GM21723 (cell line): ENCODE results near the gene PSMB11.
"Not testable (repeated sequence)": the region's sequence is repeated elsewhere in the genome, so short reads cannot be mapped to it uniquely, and the experiment has no call there.

ENCODE experiments used
- ATAC-seq: cut with Tn5 transposase; IDR thresholded peaks from one replicate; pipeline ENCODE4 v1.9.1; 2021; ENCODE audit warnings: mild to moderate bottlenecking, moderate library complexity; ENCODE audit not compliant: unreplicated experiment

The PSMB11 gene, protein sequence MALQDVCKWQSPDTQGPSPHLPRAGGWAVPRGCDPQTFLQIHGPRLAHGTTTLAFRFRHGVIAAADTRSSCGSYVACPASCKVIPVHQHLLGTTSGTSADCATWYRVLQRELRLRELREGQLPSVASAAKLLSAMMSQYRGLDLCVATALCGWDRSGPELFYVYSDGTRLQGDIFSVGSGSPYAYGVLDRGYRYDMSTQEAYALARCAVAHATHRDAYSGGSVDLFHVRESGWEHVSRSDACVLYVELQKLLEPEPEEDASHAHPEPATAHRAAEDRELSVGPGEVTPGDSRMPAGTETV

DNA sequence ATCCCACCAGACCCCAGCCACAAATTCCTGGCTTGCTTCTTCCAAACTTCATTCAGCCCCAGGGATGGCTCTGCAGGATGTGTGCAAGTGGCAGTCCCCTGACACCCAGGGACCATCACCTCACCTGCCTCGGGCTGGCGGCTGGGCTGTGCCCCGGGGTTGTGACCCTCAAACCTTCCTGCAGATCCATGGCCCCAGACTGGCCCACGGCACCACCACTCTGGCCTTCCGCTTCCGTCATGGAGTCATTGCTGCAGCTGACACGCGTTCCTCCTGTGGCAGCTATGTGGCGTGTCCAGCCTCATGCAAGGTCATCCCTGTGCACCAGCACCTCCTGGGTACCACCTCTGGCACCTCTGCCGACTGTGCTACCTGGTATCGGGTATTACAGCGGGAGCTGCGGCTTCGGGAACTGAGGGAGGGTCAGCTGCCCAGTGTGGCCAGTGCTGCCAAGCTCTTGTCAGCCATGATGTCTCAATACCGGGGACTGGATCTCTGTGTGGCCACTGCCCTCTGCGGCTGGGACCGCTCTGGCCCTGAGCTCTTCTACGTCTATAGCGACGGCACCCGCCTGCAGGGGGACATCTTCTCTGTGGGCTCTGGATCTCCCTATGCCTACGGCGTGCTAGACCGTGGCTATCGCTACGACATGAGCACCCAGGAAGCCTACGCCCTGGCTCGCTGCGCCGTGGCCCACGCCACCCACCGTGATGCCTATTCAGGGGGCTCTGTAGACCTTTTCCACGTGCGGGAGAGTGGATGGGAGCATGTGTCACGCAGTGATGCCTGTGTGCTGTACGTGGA is at the start of gene PSMB11:
Gene PSMB11 (plus strand): TSS at position 51 of the 804 bp plus-strand sequence. CDS start 14 bp downstream, at position 65.
- no peak for ATAC-seq

DNA sequence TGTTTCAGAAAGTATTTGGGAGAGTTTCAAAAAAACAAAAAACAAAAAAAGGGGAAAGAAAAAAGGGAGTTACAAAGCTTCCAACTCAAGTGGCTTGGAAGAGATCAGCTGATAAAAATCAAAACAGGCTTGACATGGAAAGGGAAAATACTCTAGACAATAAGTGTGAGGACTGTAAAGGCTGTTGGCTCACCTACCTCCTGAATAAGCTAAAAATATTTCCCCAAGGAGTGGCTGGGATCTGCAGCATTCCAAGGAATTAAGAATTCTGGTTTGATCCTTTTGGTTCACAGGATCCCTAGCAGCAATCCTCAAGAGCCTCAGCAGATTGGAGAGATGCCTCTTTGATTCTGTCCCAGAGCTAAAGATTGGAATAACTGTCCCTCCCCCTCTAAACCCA is 48.5 kb upstream of the PSMB11 start:
- ATAC-seq = no peak

DNA sequence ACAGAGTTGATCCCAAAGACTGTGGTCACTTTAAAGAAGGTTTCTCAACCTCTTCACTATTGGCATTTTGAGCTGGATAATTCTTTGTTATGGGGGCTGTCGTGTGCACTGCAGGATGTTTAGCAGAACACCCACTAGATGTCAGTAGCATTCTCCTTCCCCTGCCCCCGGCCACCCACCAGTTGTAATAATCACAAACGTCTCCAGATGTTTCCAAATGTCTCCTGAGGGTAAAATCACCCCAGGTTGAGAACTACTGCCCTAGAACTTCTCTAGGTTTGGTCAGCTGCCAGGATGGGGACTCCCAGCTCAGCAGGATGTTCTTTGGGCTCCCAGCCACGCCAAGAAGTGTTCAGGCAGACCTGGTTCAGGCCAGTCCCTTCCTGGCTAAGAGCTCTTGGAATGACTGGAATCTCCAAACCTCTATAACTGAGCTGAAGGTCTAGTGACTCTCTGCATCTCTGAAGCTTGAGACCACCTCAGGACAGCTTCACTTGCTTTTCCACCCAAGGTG is 47.2 kb upstream of the PSMB11 start:
- no peak for ATAC-seq

DNA sequence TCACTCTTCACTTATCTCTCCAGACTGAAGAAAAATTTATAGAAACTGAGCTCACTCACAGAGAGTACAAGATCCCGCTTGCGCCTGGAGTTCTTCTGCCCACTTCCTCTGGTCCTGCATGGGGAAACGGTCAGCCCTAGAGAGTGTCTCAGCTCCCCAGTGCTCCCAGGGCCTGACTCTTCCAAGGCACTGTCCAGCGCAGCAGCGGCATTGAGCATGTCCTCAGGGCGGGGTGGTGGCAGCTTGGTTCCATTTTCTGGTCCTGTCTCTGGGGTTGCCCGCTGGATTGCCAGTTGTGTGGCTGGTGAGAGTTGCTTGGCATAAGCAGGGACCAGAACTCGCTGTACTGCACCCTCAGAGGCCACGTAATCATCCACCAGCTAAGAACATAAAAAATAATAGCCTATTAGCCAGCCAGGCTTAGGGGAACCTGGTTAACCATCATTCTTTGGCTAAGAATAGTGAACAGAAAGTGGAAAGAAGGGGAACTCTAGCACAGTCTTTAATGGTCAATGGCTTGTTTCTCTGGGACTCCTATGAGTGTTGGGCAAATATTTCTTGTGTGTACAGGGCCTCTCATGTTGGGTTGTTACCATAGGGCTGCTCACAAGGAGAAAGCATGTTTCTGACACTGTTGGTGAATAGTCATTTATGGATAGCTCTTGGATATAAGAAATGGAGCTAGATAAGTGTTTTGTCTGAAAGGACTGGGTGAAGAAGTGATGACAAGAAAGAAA is 46.0 kb upstream of the PSMB11 start:
- no peak for ATAC-seq

DNA sequence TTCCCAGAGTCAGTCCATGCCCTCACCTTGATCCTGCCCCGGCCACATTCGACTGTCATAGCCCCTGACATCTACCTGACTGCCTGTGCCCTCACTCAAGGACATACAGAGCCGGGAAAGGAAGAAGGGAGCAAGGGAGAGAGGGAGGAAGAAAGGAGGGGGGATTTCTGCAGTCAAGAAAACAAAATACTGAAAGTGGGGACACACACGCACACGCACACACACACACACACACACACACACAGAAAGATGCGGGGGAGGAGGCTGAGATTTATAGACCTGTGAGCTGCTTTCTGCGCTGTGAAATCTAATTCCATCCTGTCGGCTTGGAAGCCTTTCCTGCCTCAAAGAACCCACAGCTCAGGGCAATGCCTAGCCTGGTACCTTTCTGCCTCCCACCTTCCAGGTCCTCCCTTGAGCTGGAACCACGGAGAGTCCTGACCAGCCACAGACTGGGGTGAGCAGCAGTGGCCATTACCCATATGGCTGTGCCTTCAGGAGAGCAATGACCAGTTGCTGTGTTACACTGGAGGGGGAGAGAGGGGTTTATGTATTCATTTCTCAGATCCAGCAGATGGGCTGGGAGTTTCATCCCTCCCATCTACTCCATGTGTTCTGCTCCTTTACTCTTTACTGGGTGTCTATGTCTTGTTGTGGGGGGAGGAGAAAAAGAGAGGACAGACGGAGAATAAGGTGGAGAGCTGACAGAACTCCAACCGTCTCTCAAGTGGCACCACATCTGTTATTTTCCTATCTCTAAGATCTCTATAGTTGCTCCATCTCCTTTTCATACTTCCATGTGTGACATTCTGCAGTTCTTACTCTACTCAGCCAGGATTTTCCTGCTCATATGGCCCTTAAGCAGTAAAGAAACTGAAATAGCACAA is 45.0 kb upstream of the PSMB11 start:
- ATAC-seq = no peak

DNA sequence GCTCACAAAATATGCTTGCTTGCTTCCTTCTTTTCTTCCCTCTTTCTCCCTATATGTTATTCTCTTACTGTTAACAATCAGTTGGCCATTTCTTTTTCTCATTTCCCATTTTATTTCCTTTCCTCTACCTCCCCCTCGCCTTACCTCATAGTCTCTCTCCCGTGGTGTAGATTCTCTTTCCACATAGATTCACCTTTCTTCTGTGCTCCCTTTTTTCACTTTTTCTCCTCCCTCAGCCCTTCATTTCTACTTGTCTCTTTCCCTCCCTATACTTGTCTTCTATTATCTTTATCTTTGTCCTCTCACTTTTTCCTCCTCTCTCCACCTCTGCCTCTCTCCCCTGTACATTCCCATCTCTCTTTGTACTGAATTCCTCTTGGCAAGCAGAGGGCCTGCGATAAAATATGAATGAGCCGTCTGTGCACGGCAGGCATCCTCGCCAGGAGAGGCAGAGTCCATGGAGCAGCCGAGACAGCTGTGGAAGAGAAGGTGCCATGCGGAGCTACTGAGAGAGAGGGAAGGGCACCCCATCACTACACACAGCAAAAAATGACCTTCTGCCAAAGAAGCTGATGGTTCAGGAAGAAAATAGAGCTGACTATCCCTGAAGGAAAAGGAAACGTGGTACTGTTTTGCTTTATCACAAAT is 44.2 kb upstream of the PSMB11 start:
- ATAC-seq = no peak

DNA sequence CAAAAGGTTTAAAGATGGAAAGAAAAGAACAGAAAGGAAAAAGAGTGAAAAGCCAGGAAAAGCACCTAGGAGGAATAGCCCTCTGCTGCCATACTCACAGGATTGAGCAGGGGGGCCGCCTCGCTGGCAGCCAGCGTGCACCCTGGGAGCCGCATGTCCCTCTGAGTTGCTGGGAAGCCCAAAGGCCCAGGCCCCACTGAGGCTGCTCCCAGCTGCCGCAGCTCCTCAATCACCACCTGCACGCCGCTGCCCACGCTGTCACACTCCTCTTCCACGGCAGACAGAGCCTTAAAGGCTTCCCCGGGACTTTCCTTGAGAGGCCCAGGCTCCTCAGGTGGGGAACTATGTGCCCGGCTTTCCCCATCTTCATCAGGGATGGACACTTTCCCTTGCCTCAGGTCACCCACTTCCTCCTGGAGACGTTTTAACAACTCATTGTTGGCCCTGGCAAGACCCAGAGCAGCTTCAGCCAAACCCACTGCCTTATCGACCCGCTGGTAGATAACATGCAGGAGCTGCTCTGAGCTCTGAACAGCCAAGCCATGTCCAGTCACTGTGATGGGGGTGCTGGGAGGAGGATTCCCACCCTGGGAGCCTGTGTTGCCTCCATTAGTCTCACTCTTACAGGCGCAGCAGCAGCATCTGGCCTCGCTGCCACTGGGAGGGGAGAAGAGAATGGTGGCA is 43.5 kb upstream of the PSMB11 start:
- no peak for ATAC-seq

DNA sequence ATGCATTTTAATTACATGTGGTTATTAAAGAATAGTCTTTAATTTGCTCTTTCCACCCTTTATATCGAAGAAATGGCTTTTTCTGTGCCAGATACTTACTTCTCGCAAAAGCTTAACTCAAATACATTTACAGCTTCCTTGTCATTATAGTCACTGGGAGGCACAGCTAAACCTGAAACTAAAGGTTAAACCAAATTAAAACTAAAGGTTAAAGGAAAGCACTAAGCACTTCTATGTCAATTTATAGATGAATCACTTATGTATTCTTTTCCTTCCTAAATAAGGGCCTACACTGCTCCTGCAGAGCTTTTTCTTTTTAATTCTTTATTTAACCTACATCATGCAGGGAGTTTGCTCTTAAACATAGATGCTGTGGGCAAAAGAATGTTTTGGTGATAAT is 41.2 kb upstream of the PSMB11 start:
- ATAC-seq = no peak

DNA sequence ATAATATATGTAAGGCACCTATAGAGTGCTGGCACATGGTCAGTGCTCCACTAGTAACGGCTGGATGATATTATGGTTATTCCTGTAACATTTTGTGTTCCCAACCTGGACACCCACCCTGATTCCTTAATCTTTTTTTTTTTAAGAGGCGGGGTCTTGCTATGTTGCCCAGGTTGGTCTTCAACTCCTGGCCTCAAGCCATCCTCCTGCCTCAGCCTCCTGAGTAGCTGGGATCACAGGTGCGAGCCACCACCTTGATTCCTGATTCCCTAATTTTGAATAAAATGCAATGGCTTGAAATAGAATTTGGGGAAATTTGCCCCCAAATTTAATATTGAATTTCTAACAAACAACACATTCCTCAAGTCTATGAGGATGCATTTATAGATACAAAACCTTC is 39.4 kb upstream of the PSMB11 start:
- ATAC-seq = no peak

DNA sequence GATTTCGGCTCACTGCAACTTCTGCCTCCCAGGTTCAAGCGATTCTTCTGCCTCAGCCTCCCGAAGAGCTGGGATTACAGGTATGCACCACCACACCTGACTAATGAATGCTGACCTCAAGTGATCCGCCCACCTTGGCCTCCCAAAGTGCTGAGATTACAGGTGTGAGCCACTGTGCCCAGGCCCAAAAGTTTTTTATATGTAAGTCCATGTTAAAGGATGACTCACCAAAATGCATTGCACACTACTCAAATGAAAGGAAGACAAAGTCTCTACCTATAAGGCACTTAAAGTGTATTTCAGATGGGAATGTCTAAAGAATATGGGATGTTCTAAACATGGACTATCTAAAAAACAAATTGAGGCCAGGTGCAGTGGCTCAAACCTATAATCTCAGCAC is 37.7 kb upstream of the PSMB11 start:
- ATAC-seq = not testable (repeated sequence)

DNA sequence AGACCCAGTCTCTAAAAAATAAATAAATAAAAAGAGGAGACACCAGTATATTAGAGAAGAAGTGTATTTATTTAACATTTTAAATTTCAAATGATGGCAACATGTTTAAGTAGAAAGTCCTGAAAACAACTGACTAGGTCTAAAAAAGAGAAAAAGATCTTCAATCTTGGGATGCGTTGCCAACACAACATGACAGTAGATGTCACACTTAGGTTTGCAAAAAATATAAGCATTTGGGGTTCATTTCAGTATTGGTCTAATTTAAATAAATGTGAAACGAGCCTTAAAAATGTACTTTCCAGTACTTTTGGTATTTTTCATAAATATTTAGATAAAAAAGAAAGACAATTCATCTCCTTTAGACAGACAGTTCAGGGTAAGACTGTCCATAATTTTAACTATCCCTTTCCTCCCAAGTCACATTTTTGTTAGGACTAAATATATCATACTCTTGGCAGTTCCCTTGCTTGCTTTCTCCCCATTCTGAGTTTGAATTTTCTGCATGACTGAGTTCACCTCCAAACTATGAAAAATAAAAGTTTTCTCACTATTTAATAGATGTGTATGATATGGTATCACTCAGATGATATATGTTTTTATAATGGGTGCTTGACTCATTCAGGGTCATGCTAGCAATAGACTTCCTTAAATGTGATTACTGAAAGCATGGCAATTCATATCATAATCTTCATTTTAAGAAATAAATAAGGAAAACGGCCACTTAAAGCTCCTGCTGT is 36.4 kb upstream of the PSMB11 start:
- ATAC-seq = no peak

DNA sequence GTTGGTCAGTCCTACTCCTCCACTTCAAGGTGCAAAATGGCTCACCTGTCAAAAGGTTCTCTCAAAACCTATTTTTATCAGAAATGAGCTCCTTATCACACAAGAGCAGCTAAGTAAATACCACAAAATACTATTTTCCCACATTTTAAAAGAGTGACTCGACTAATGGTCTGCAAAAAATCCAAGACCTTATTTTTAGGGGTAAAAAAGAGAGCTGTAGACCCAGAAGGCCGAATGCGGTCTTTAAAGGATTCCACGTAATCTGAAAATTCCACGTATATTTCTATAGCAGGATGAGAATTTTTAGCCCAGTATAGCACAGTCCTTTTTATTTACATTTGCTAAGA is 35.9 kb upstream of the PSMB11 start:
- no peak for ATAC-seq

DNA sequence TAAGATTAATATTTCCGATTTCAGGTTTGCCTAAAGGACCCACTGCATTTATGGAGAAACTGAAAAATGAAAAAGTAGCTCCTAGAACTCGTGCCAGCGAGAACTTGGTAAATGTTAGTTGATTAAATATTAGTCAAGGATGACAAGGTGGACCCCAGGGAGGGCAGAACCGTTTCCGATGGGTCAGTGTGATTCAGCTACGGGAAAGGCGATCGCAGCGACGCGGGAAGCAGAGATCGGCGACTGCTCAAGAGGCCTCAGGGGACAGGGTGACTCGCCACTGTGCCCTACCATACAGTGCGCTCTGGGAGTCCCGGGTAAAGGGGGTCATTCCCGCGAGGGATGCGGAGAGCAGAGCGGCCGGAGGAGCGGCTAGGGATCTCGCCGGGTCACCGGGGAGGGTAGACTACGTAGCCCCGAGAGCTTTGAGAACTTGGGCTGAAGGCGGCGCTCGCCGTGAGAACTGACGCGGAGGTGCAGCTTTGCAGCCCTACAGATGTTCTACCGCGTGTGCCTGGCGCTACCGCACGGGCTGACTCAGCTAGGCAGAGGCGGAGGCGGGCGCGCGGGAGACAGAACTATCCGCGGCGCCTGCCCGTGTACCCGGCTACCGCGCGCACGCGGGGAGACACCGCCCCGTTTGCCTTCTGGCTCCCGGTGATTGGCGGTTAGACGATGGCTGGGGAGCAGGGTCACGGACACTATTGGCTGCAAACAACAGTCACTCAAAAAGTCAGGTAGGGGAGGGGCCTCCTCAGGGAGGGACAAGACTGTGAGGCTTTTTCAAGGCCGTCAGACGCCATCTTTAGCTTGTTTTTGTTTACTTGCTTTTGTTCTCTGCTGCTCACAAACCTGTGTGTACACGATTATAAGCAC is 35.2 kb upstream of the PSMB11 start:
- ATAC-seq = peak; percentile 92

DNA sequence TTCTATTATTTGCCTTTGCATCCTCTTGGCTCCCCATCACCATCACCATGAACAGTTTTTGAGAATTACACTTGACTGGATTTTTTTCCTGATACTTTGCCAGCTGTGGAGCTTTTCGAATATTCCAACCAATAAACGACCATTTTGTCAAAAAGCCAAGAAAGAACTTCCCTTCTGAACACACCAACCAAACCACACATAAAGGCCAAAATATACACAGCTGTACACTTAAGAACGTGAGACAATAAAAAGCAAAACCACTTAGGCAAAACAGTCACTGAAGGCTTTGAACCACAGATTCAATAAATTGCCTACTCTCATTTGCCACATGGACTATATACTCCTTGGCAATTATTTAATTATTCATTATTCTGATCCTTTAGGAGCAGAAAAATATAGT is 33.2 kb upstream of the PSMB11 start:
- ATAC-seq = no peak

DNA sequence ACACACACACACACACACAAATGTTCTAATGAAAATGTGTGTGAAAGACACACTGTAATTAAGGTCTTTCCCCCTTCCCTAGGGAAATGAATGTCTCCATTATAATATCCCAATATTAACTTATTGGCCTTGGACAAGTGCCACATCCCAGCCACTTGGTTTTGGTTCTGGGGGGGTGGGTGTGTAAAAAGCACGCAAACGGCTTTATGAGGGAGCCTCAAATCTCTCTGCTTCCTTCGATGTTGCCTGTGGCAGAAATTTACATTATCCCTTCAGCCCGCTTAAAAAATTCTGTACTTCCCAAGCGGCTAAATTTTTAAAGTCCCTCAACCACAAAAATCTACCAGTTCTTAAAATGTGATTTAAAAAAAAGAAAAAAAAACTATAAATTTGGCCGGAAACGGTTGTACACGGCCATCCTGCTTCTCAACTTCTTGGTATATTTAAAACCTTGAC is 32.5 kb upstream of the PSMB11 start:
- ATAC-seq = no peak

DNA sequence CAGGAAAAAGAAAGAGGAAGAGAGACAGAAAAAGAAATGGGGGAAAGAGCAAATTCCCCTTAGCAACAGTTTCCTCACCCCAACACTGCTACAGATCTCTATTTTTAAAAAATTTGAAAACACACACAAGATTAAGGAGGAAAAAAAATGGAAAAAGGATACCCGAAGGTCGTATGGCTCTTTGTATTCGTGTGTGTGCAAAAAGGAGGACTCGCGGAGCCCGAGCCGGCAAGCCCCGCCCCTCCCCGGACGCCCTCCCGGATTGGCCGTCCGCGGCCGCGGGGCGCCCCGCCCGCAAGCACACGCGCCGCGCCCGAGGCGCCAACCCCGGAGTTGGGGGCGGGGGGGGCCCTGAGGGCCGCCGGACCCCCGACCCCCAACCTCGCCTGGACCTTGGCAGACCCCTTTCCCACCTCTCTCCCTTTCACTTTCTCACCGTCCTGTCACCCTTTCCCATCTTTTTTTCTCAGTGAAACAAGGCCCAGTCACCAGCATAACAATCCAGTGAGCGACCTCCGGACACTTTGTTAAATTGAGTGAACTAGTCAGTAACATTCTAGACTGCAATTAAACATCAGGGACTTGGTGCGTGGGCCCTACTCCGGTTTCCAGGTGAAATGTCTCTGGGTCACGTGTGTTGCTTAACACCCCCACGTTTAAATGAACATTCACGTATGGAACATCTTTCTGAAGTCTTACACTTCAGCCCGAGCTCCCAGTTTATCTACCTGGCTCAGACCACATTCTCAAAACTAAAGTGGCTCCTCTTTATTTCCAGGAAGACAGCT is 31.9 kb upstream of the PSMB11 start, which contains the start of gene C14orf93:
Gene C14orf93 (minus strand): TSS at position 205 of the 788 bp plus-strand sequence. CDS start 11,120 bp downstream, outside the sequence.
- ATAC-seq = no peak
